WTC11 (cell line): ENCODE results near the gene IQGAP2. TPM values are rescaled to one million over a fixed set of nuclear protein-coding genes. Genes with fewer than 3 reads are reported as not detected.

Source experiments
- ATAC-seq: fragments of 200-7000 bp; cut with Tn5 transposase; 2 replicates; pipeline ENCODE4 v1.10.0; 2021; ENCODE audit warnings: mild to moderate bottlenecking, moderate library complexity
- CTCF ChIA-PET: fragments of 300-600 bp; sonication (Branson Sonifier 250); formaldehyde crosslinking; loops from one replicate; lab custom pipeline; 2021; ENCODE audit warnings: antibody characterized with exemption; lab: Charles Lee
- POLR2A ChIA-PET: fragments of 350-600 bp; sonication (Branson Sonifier 250); formaldehyde crosslinking; loops from one replicate; lab custom pipeline; 2021; ENCODE audit warnings: antibody characterized with exemption; lab: Charles Lee
- DNase-seq: peaks from one replicate; pipeline ENCODE4 v3.0.0; 2021; ENCODE audit warnings: low spot score
- H3K27ac Mint-ChIP-seq: 2 replicates; pipeline ENCODE4 v1.8.0; 2021; ENCODE audit warnings: mixed read lengths
- H3K27me3 Mint-ChIP-seq: 2 replicates; pipeline ENCODE4 v1.8.0; 2021; ENCODE audit warnings: low read depth, mild to moderate bottlenecking, moderate library complexity, mixed read lengths
- H3K36me3 Mint-ChIP-seq: 2 replicates; pipeline ENCODE4 v1.8.0; 2021; ENCODE audit warnings: mixed read lengths
- H3K4me1 Mint-ChIP-seq: 2 replicates; pipeline ENCODE4 v1.8.0; 2022; ENCODE audit warnings: mixed read lengths
- H3K4me3 Mint-ChIP-seq: 2 replicates; pipeline ENCODE4 v1.8.0; 2021; ENCODE audit warnings: mild to moderate bottlenecking, moderate library complexity, mixed read lengths
- H3K9me3 Mint-ChIP-seq: 2 replicates; pipeline ENCODE4 v1.8.0; 2021; ENCODE audit warnings: mixed read lengths
- ATF1 ChIP-seq: sonication (generic); formaldehyde crosslinking; IDR thresholded peaks from 2 replicates; pipeline ENCODE4 v1.8.1; 2023; ENCODE audit warnings: mild to moderate bottlenecking, moderate library complexity, missing genetic modification reagents
- EMX1 ChIP-seq: fragments of 250-450 bp; sonication (Bioruptor Pico); IDR thresholded peaks from 2 replicates; pipeline ENCODE4 v1.8.0; 2021; ENCODE audit warnings: mild to moderate bottlenecking
- FOXJ3 ChIP-seq: sonication (generic); formaldehyde crosslinking; IDR thresholded peaks from 2 replicates; pipeline ENCODE4 v1.9.0; 2021; ENCODE audit warnings: missing genetic modification reagents, mild to moderate bottlenecking, borderline replicate concordance
- FOXK1 ChIP-seq: sonication (generic); formaldehyde crosslinking; IDR thresholded peaks from 2 replicates; pipeline ENCODE4 v1.8.0; 2022; ENCODE audit warnings: mild to moderate bottlenecking, moderate library complexity, missing genetic modification reagents
- NR1H2 ChIP-seq: sonication (generic); formaldehyde crosslinking; IDR thresholded peaks from 2 replicates; pipeline ENCODE4 v1.9.0; 2021; ENCODE audit warnings: mild to moderate bottlenecking, moderate library complexity, missing genetic modification reagents
- NR2C2 ChIP-seq: sonication (generic); formaldehyde crosslinking; IDR thresholded peaks from 2 replicates; pipeline ENCODE4 v1.8.0; 2022; ENCODE audit warnings: mild to moderate bottlenecking, missing genetic modification reagents
- RORB ChIP-seq: fragments of 250-450 bp; sonication (Bioruptor Pico); IDR thresholded peaks from 2 replicates; pipeline ENCODE4 v1.9.0; 2021; ENCODE audit warnings: mild to moderate bottlenecking
- SMAD3 ChIP-seq: sonication (generic); formaldehyde crosslinking; IDR thresholded peaks from 2 replicates; pipeline ENCODE4 v1.8.0; 2022; ENCODE audit warnings: missing genetic modification reagents, mild to moderate bottlenecking, borderline replicate concordance
- SOX15 ChIP-seq: fragments of 250-450 bp; sonication (Bioruptor Pico); IDR thresholded peaks from 2 replicates; pipeline ENCODE4 v1.9.0; 2021; ENCODE audit warnings: mild to moderate bottlenecking
- total RNA-seq: library from RNA; stranded (reverse); gene quantifications from 3 replicates; pipeline ENCODE4 v1.2.3, GENCODE V29; 2021
- TF ChIP-seq, protein P1 (sequence below): fragments of 250-450 bp; sonication (Bioruptor Pico); IDR thresholded peaks from 2 replicates; pipeline ENCODE4 v1.9.0; 2021; ENCODE audit warnings: mild to moderate bottlenecking
- TF ChIP-seq, protein P2 (sequence below): sonication (generic); formaldehyde crosslinking; IDR thresholded peaks from 2 replicates; pipeline ENCODE4 v1.8.1; 2022; ENCODE audit warnings: low read depth, mild to moderate bottlenecking, moderate library complexity, missing genetic modification reagents, borderline replicate concordance
- TF ChIP-seq, protein P3 (sequence below): sonication (generic); formaldehyde crosslinking; conservative IDR thresholded peaks from 2 replicates; pipeline ENCODE4 v1.8.1; 2023; ENCODE audit warnings: mild to moderate bottlenecking, low read depth, missing genetic modification reagents, moderate library complexity
- TF ChIP-seq, protein P4 (sequence below): fragments of 200-600 bp; IDR thresholded peaks from 2 replicates; pipeline ENCODE4 v1.8.0; 2022; ENCODE audit warnings: antibody characterized with exemption

IQGAP2 gene
- total RNA-seq, 1 experiment from 2014 or later = 70.6 TPM

DNA sequence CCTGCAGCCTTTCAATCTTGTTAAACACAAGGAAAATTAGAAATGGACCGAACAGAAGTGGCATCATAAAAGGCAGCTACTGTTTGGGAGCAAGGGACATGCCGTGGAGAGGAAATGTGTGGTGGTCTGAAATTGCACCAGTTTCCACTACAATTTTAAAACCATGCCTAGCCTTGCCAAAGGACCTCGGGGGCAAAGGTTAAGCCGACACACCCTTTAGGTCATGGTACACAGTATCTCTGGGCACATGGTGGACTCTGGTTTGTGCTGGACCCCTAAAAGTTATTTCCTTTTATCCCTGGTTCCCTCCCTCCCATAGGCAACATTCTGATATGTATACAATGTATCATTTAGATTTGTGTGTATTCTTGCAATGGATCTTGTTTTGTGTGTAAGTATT is 142.1 kb downstream of the IQGAP2 start (continued):
- TF ChIP-seq, protein P1, sequence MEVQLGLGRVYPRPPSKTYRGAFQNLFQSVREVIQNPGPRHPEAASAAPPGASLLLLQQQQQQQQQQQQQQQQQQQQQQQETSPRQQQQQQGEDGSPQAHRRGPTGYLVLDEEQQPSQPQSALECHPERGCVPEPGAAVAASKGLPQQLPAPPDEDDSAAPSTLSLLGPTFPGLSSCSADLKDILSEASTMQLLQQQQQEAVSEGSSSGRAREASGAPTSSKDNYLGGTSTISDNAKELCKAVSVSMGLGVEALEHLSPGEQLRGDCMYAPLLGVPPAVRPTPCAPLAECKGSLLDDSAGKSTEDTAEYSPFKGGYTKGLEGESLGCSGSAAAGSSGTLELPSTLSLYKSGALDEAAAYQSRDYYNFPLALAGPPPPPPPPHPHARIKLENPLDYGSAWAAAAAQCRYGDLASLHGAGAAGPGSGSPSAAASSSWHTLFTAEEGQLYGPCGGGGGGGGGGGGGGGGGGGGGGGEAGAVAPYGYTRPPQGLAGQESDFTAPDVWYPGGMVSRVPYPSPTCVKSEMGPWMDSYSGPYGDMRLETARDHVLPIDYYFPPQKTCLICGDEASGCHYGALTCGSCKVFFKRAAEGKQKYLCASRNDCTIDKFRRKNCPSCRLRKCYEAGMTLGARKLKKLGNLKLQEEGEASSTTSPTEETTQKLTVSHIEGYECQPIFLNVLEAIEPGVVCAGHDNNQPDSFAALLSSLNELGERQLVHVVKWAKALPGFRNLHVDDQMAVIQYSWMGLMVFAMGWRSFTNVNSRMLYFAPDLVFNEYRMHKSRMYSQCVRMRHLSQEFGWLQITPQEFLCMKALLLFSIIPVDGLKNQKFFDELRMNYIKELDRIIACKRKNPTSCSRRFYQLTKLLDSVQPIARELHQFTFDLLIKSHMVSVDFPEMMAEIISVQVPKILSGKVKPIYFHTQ (CRISPR knock-in tag) = no peak
- no peak for TF ChIP-seq EMX1 (CRISPR knock-in tag)
- TF ChIP-seq, protein P2, sequence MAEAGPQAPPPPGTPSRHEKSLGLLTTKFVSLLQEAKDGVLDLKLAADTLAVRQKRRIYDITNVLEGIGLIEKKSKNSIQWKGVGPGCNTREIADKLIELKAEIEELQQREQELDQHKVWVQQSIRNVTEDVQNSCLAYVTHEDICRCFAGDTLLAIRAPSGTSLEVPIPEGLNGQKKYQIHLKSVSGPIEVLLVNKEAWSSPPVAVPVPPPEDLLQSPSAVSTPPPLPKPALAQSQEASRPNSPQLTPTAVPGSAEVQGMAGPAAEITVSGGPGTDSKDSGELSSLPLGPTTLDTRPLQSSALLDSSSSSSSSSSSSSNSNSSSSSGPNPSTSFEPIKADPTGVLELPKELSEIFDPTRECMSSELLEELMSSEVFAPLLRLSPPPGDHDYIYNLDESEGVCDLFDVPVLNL (CRISPR knock-in tag) = no peak
- no peak for TF ChIP-seq NR1H2 (CRISPR knock-in tag)
- TF ChIP-seq FOXJ3 (CRISPR knock-in tag) = no peak

DNA sequence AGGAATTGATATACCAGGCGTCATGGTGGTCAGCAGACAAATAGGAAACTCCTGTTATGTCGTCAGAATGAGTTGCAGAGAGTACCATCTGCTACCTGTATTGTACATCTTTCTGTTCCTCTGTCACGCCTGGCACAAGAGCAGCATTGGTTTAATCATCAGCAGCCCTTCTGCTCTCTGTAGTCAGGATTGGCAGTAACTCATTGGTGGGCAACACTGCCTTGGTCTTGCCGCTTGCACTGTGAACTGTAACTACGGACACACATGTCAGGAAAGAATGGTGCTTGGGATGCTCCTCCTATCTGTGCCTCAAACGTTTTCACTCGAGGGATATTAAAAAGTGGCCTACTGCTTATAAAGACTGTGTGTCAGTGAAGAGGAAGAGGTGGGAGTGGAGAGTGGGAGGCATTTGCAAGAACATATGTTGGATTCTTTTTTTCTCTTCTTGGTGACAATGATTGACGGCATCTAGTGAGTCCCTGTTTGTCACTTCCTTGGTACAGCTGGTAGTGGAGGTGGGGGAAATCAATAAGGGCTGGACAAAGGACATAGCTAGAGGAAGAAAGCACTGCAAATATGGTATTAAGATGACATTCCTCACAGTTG is 143.5 kb downstream of the IQGAP2 start:
- Mint-ChIP-seq H3K27ac (no peak overlapping the region), H3K4me3 (no peak overlapping the region), H3K27me3 (no peaks in the 10 kb centered on the region), H3K4me1 (peaks cover 43% of the 10 kb centered on the region)
- ChIA-PET POLR2A (no interaction called here), CTCF (interaction anchor here (1.2 to 1.8 kb wide), 3 partner anchors 143 to 228 kb away, joined by 4 to 7 read pairs (median 4); partner anchors contain the start of gene IQGAP2)
- no peak for ATAC-seq
- TF ChIP-seq NR2C2 (CRISPR knock-in tag) = no peak
- TF ChIP-seq, protein P3, sequence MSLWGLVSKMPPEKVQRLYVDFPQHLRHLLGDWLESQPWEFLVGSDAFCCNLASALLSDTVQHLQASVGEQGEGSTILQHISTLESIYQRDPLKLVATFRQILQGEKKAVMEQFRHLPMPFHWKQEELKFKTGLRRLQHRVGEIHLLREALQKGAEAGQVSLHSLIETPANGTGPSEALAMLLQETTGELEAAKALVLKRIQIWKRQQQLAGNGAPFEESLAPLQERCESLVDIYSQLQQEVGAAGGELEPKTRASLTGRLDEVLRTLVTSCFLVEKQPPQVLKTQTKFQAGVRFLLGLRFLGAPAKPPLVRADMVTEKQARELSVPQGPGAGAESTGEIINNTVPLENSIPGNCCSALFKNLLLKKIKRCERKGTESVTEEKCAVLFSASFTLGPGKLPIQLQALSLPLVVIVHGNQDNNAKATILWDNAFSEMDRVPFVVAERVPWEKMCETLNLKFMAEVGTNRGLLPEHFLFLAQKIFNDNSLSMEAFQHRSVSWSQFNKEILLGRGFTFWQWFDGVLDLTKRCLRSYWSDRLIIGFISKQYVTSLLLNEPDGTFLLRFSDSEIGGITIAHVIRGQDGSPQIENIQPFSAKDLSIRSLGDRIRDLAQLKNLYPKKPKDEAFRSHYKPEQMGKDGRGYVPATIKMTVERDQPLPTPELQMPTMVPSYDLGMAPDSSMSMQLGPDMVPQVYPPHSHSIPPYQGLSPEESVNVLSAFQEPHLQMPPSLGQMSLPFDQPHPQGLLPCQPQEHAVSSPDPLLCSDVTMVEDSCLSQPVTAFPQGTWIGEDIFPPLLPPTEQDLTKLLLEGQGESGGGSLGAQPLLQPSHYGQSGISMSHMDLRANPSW = no peak
- no peak for TF ChIP-seq FOXK1 (CRISPR knock-in tag)
- TF ChIP-seq, protein P1 (CRISPR knock-in tag) = no peak
- no peak for TF ChIP-seq RORB (CRISPR knock-in tag)
- TF ChIP-seq, protein P4, sequence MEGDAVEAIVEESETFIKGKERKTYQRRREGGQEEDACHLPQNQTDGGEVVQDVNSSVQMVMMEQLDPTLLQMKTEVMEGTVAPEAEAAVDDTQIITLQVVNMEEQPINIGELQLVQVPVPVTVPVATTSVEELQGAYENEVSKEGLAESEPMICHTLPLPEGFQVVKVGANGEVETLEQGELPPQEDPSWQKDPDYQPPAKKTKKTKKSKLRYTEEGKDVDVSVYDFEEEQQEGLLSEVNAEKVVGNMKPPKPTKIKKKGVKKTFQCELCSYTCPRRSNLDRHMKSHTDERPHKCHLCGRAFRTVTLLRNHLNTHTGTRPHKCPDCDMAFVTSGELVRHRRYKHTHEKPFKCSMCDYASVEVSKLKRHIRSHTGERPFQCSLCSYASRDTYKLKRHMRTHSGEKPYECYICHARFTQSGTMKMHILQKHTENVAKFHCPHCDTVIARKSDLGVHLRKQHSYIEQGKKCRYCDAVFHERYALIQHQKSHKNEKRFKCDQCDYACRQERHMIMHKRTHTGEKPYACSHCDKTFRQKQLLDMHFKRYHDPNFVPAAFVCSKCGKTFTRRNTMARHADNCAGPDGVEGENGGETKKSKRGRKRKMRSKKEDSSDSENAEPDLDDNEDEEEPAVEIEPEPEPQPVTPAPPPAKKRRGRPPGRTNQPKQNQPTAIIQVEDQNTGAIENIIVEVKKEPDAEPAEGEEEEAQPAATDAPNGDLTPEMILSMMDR = no peak
- no peak for TF ChIP-seq SMAD3
- no peak for TF ChIP-seq SOX15 (CRISPR knock-in tag)
- TF ChIP-seq ATF1 = no peak
- TF ChIP-seq, all 79 proteins: peak for 0
- H3K36me3 Mint-ChIP-seq = peaks cover 12% of the 10 kb centered on the region
- no peak for DNase-seq
- peaks cover 10% of the 10 kb centered on the region for H3K9me3 Mint-ChIP-seq
